IMR-90 (cell line): ENCODE results near the gene LBP. TPM values are rescaled to one million over a fixed set of nuclear protein-coding genes. Genes with fewer than 3 reads are reported as not detected.

Experiments
- ATAC-seq: fragments of 200-7000 bp; cut with Tn5 transposase; 2 replicates; pipeline ENCODE4 v1.9.1; 2020; ENCODE audit warnings: low read depth, mild to moderate bottlenecking, moderate library complexity
- BruUV-seq: library from RNA; stranded (reverse); fragments of 400-500 nt; replicated peaks from 2 replicates; lab custom pipeline; 2021; lab: Mats Ljungman, UMichigan
- CTCF ChIA-PET: fragments of 300-600 bp; formaldehyde crosslinking; extraction: SDS; loops from one replicate; lab custom pipeline; 2021; ENCODE audit warnings: antibody characterized with exemption; lab: Yijun Ruan, JAX
- POLR2A ChIA-PET: fragments of 300-600 bp; sonication (Branson Sonifier 250); formaldehyde crosslinking; loops from one replicate; lab custom pipeline; 2022; ENCODE audit warnings: antibody characterized with exemption; ENCODE audit not compliant: unreplicated experiment; lab: Charles Lee
- DNase-seq: peaks from one replicate; pipeline ENCODE4 v3.0.0; 2013
- H2AFZ ChIP-seq: replicated peaks from 2 replicates; pipeline ENCODE3; 2013; ENCODE audit warnings: low read length, mild to moderate bottlenecking; ENCODE audit not compliant: poor library complexity
- H2AK5ac ChIP-seq: 2 replicates; pipeline ENCODE4 v1.6.1; 2013; ENCODE audit warnings: low read depth, low read length, inconsistent platforms
- H2AK9ac ChIP-seq: replicated peaks from 2 replicates; pipeline ENCODE3; 2013; ENCODE audit warnings: mild to moderate bottlenecking, low read depth, low read length, moderate library complexity; ENCODE audit not compliant: poor library complexity
- H2BK120ac ChIP-seq: 2 replicates; pipeline ENCODE4 v1.6.1; 2013; ENCODE audit warnings: low read depth, low read length, inconsistent platforms
- H2BK15ac ChIP-seq: 3 replicates; pipeline ENCODE4 v1.6.1; 2013; ENCODE audit warnings: low read depth, low read length, inconsistent platforms
- H2BK20ac ChIP-seq: 2 replicates; pipeline ENCODE4 v1.6.1; 2013; ENCODE audit warnings: low read depth, mild to moderate bottlenecking, inconsistent platforms, low read length, moderate library complexity
- H2BK5ac ChIP-seq: 2 replicates; pipeline ENCODE4 v1.6.1; 2013; ENCODE audit warnings: mild to moderate bottlenecking, low read depth, low read length, inconsistent platforms; ENCODE audit not compliant: poor library complexity, severe bottlenecking
- H3K14ac ChIP-seq: replicated peaks from 2 replicates; pipeline ENCODE4 v1.6.1; 2013; ENCODE audit warnings: low read depth, low read length, inconsistent platforms
- H3K18ac ChIP-seq: 2 replicates; pipeline ENCODE4 v1.6.1; 2013; ENCODE audit warnings: low read depth, low read length, control low read depth
- H3K23ac ChIP-seq: 2 replicates; pipeline ENCODE4 v1.6.1; 2013; ENCODE audit warnings: low read depth, low read length, inconsistent platforms
- H3K27ac ChIP-seq: 2 replicates; pipeline ENCODE4 v1.5.1; 2013; ENCODE audit warnings: mild to moderate bottlenecking, control low read depth, low read length; ENCODE audit not compliant: insufficient read depth
- H3K27me3 ChIP-seq: 2 replicates; pipeline ENCODE4 v1.6.1; 2013; ENCODE audit warnings: low read length; ENCODE audit not compliant: control insufficient read depth, insufficient read depth
- H3K36me3 ChIP-seq: 2 replicates; pipeline ENCODE4 v1.6.1; 2013; ENCODE audit warnings: low read length, mixed read lengths; ENCODE audit not compliant: control insufficient read depth, insufficient read depth
- H3K4ac ChIP-seq: 2 replicates; pipeline ENCODE4 v1.6.1; 2013; ENCODE audit warnings: low read depth, low read length, inconsistent platforms
- H3K4me1 ChIP-seq: 2 replicates; pipeline ENCODE4 v1.6.1; 2013; ENCODE audit warnings: low read length, mixed read lengths; ENCODE audit not compliant: control insufficient read depth, insufficient read depth
- H3K4me2 ChIP-seq: 2 replicates; pipeline ENCODE4 v1.6.1; 2013; ENCODE audit warnings: low read depth, mild to moderate bottlenecking, control low read depth, low read length, moderate library complexity
- H3K4me3 ChIP-seq: 2 replicates; pipeline ENCODE4 v1.5.1; 2013; ENCODE audit warnings: low read depth, mild to moderate bottlenecking, control low read depth, low read length, moderate library complexity; ENCODE audit not compliant: insufficient read depth
- H3K56ac ChIP-seq: 2 replicates; pipeline ENCODE4 v1.6.1; 2013; ENCODE audit warnings: low read length, inconsistent platforms; ENCODE audit not compliant: insufficient read depth; ENCODE audit errors: extremely low read depth
- H3K79me1 ChIP-seq, 2 experiments: 2 replicates each; pipeline ENCODE4 v1.6.1; 2013; ENCODE audit warnings: low read length in 2 of 2, inconsistent platforms in 1 of 2, low read depth in 1 of 2
- H3K9ac ChIP-seq: 2 replicates; pipeline ENCODE4 v1.6.1; 2013; ENCODE audit warnings: low read depth, low read length, control low read depth
- H3K9me1 ChIP-seq: 2 replicates; pipeline ENCODE4 v1.6.1; 2013; ENCODE audit warnings: low read length, inconsistent platforms; ENCODE audit not compliant: insufficient read depth
- H3K9me3 ChIP-seq: 2 replicates; pipeline ENCODE4 v1.6.1; 2013; ENCODE audit warnings: low read length; ENCODE audit not compliant: control insufficient read depth, insufficient read depth
- H4K20me1 ChIP-seq: 2 replicates; pipeline ENCODE4 v1.6.1; 2013; ENCODE audit warnings: low read length, inconsistent platforms; ENCODE audit not compliant: insufficient read depth
- H4K5ac ChIP-seq: 2 replicates; pipeline ENCODE4 v1.6.1; 2013; ENCODE audit warnings: mild to moderate bottlenecking, low read depth, low read length, control low read depth
- H4K8ac ChIP-seq, 2 experiments: 2 replicates each; pipeline ENCODE4 v1.6.1; 2013; ENCODE audit warnings: low read depth in 2 of 2, low read length in 2 of 2, control low read depth in 1 of 2, inconsistent platforms in 1 of 2
- H4K91ac ChIP-seq: 2 replicates; pipeline ENCODE4 v1.6.1; 2013; ENCODE audit warnings: low read depth, low read length, inconsistent platforms; ENCODE audit not compliant: insufficient read depth
- CEBPB ChIP-seq: IDR thresholded peaks from 2 replicates; pipeline ENCODE4 v1.6.1; 2012; ENCODE audit warnings: low read depth, low read length, improper control_type of control experiment
- FOS ChIP-seq: fragments of 150-350 bp; IDR thresholded peaks from 2 replicates; pipeline ENCODE4 v1.6.1; 2016; ENCODE audit warnings: low read depth, low read length
- POLR2A ChIP-seq: IDR thresholded peaks from 2 replicates; pipeline ENCODE4 v1.6.1; 2012; ENCODE audit warnings: mild to moderate bottlenecking, low read depth, low read length
- RCOR1 ChIP-seq: IDR thresholded peaks from 2 replicates; pipeline ENCODE4 v1.6.1; 2012; ENCODE audit warnings: mild to moderate bottlenecking, low read length, improper control_type of control experiment; ENCODE audit not compliant: insufficient replicate concordance
- RFX5 ChIP-seq: IDR thresholded peaks from 2 replicates; pipeline ENCODE4 v1.8.0; 2012; ENCODE audit warnings: low read depth, mild to moderate bottlenecking, low read length, moderate library complexity
- WGBS, 2 experiments: methylation state at CpG; one replicate each; pipeline versions ENCODE4 v1.1.5 to v1.1.7; 2013; ENCODE audit warnings: missing lambda C conversion rate in 2 of 2; ENCODE audit not compliant: insufficient read length in 1 of 2; ENCODE audit errors: extremely low coverage in 2 of 2; 5-methylcytosine and 5-hydroxymethylcytosine counted together
- dilution Hi-C: fragments of 300-500 bp; cut with HindIII; formaldehyde crosslinking; loops from one replicate; pipeline ENCODE4 v1.14.3; 2018; ENCODE audit warnings: low sequenced_read_pairs; ENCODE audit not compliant: unreplicated experiment
- in situ Hi-C: fragments of 300-500 bp; cut with MboI; formaldehyde crosslinking; loops from 3 replicates; pipeline ENCODE4 v1.14.3; 2019; ENCODE audit warnings: low sequenced_read_pairs, inconsistent platforms, mixed read lengths
- intact Hi-C: fragments of 100-400 bp; cut with micrococcal nuclease; formaldehyde crosslinking; loops from 2 replicates; pipeline ENCODE4 v1.10.0; 2022
- polyA plus RNA-seq, 3 experiments: library from polyadenylated mRNA; depleted of rRNA; stranded (reverse); fragments of >200 nt; gene quantifications; 2 replicates each; pipeline ENCODE4 v1.2.3, GENCODE V29; 2012; ENCODE audit warnings: low replicate concordance in 1 of 3
- total RNA-seq: library from RNA; depleted of rRNA; stranded (reverse); fragments of >200 nt; gene quantifications from 2 replicates; pipeline ENCODE4 v1.2.3, GENCODE V29; 2012

LBP gene
- total and polyA plus RNA-seq, 2 of the 4 experiments (the other 2 are of a cell fraction) = not detected

- H3K4me1 ChIP-seq = no peaks in the 10 kb centered on the region
- no peak overlapping the region for H3K23ac ChIP-seq
- no peak overlapping the region for H2BK120ac ChIP-seq
- H3K79me1 ChIP-seq = no peaks in the 10 kb centered on the region
- no peak overlapping the region for H4K5ac ChIP-seq
- no peak overlapping the region for H3K9ac ChIP-seq
- dilution Hi-C loops (no loop called here), in situ Hi-C loops (loop anchor here (5.0 to 10.0 kb wide), 2 partner anchors 70 to 243 kb away; no protein-coding TSS in a partner anchor), intact Hi-C loops (no loop called here)
- H2BK20ac ChIP-seq = no peak overlapping the region
- no peak overlapping the region for H3K4me3 ChIP-seq
- TF ChIP-seq FOS (no peak), POLR2A (no peak), RFX5 (no peak), CEBPB (no peak), RCOR1 (no peak)
- no peak overlapping the region for H2BK5ac ChIP-seq
- peak; percentile 76 for DNase-seq
- no peak overlapping the region for H3K27ac ChIP-seq
- ChIA-PET CTCF (interaction anchor here (1.5 kb wide), 1 partner anchor 81 kb away, joined by 6 read pairs; no protein-coding TSS in a partner anchor), POLR2A (no interaction called here)
- H3K36me3 ChIP-seq = no peaks in the 10 kb centered on the region
- BruUV-seq = no TSS peak
- no peak overlapping the region for H4K8ac ChIP-seq
- no peak overlapping the region for H3K18ac ChIP-seq
- ATAC-seq = peak; percentile 40
- peaks cover 31% of the 10 kb centered on the region for H3K27me3 ChIP-seq
- 0% methylated on average over 1 of the region's 8 CpGs; no CpG with 5 or more reads in 1 of the 2 experiments for WGBS, 2 experiments
- H3K4me2 ChIP-seq = no peak overlapping the region
- H3K9me1 ChIP-seq = no peaks in the 10 kb centered on the region
- H3K9me3 ChIP-seq = peaks cover 7% of the 10 kb centered on the region; the same call in 1 of the 2 replicates
- H3K14ac ChIP-seq = 0 out of 2 replicates have a peak overlapping the region, but pooled peaks have one; percentile 4
- peak overlapping the region; percentile 18; the same call in 1 of the 2 replicates for H2AK5ac ChIP-seq
- H2BK15ac ChIP-seq = no peak overlapping the region
- no peak overlapping the region for H3K56ac ChIP-seq
- no peak overlapping the region for H2AK9ac ChIP-seq
- H4K20me1 ChIP-seq = no peaks in the 10 kb centered on the region
- no peak overlapping the region for H3K4ac ChIP-seq
- H4K91ac ChIP-seq = no peak overlapping the region
- peak overlapping the region; percentile 12 for H2AFZ ChIP-seq
Observed at GRCh38 chr20:38307371-38308046, 38.8 kb upstream of the LBP start.
